Gastroesophageal sphincter (tissue), 4 donors: Measurements from ENCODE around the gene LDB1. TPM values are rescaled to one million over a fixed set of nuclear protein-coding genes. Genes with fewer than 3 reads are reported as not detected.

Source experiments
- ATAC-seq: fragments of 150-250 bp; one replicate; pipeline ENCODE4 v1.9.1; 2016; ENCODE audit warnings: mild to moderate bottlenecking, moderate library complexity
- H3K27ac ChIP-seq, 4 donors: fragments of 200-600 bp; sonication (generic) in 3 of 4; 1 replicate in 3 of 4; 2 replicates in 1 of 4; pipeline ENCODE4 v1.5.1; 2016 to 2019
- H3K27me3 ChIP-seq: fragments of 200-600 bp; sonication (generic); one replicate; pipeline ENCODE4 v1.5.1; 2019
- H3K36me3 ChIP-seq, 2 donors: fragments of 200-600 bp; sonication (generic); one replicate each; pipeline ENCODE4 v1.5.1; 2019; ENCODE audit warnings: control low read depth in 1 of 2
- H3K4me1 ChIP-seq, 3 donors: fragments of 200-600 bp; sonication (generic); 1 replicate in 2 of 3; 2 replicates in 1 of 3; pipeline ENCODE4 v1.5.1; 2016 to 2019; ENCODE audit warnings: control low read depth in 2 of 3
- H3K4me3 ChIP-seq, 2 donors: fragments of 200-600 bp; sonication (generic); one replicate each; pipeline ENCODE4 v1.5.1; 2019; ENCODE audit warnings: mild to moderate bottlenecking in 1 of 2, moderate library complexity in 1 of 2
- H3K9me3 ChIP-seq, 3 donors: fragments of 200-600 bp; sonication (generic); one replicate each; pipeline ENCODE4 v1.5.1; 2017 to 2019; ENCODE audit warnings: control low read depth in 2 of 3
- EP300 ChIP-seq: sonication (generic); formaldehyde crosslinking; IDR thresholded peaks from one replicate; pipeline ENCODE4 v1.6.1; 2017; ENCODE audit warnings: antibody characterized with exemption, mild to moderate bottlenecking
- POLR2A ChIP-seq, 2 donors: fragments of 450-650 bp; IDR thresholded peaks; one replicate each; pipeline ENCODE4 v1.6.1; 2017; ENCODE audit warnings: antibody characterized with exemption in 2 of 2, mild to moderate bottlenecking in 2 of 2, moderate library complexity in 1 of 2
- POLR2AphosphoS5 ChIP-seq: sonication (generic); formaldehyde crosslinking; IDR thresholded peaks from one replicate; pipeline ENCODE4 v1.6.1; 2017; ENCODE audit warnings: antibody characterized with exemption
- WGBS, 2 donors: methylation state at CpG; one replicate each; pipeline ENCODE4 v1.1.5; 2018; ENCODE audit warnings: low coverage in 1 of 2; 5-methylcytosine and 5-hydroxymethylcytosine counted together
- total RNA-seq, 4 donors: library from RNA; depleted of rRNA; stranded (reverse); fragments of >200 nt; gene quantifications; one replicate each; pipeline ENCODE4 v1.1.0, GENCODE V29; 2016
- TF ChIP-seq, protein P1 (sequence below), 4 experiments: fragments of 200-600 bp in 2 of 4; fragments of 450-650 bp in 2 of 4; sonication (generic) in 1 of 4; IDR thresholded peaks; one replicate each; pipeline ENCODE4 v1.5.1; 2017 to 2019; ENCODE audit warnings: antibody characterized with exemption in 4 of 4, mild to moderate bottlenecking in 2 of 4, moderate library complexity in 2 of 4

LDB1 gene
- total RNA-seq, 4 donors from 2014 or later = 43.7 to 92.0 (median 60.4) TPM

DNA sequence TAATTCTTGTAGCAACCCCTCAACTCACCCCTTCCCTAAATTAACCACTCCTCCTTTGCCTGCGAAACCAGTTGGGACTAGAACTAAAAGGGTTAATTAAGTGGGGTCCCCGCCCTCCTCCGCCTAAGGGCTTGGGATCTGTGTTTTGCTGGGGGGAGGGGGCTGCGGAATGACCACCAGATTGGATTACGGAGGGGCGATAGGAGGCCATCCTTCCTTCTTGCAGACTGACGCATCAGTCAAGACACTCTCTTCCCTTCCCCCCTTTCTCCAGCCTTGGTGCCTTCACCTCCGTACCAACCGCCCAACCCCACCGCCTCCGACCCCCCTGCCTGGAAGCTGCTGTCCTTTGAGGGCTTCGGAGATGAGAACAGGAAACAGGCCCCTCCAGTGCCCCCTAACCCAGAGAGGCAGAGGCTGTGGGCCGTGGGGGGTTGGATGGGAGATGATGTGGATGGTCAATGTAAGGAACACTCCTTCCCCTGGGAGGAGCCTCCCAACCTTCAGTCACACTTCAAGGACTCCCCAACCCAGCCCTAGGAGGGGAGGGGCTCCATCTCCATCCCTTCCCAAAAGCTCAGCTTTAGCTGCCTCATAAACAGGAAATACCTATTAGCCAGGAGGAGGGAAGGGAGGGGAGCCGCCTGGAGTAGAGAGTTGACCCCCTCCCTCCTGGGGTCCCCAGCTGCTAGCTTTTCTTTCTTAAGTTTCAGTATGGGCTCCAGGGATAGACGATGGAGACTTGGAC lies 997 bp upstream of the LDB1 start:
- H3K27ac ChIP-seq = peak overlapping the region; percentile 98 to 99 (median 99)
- no peaks in the 10 kb centered on the region for H3K27me3 ChIP-seq
- ATAC-seq = peak; percentile 61
- 2% methylated on average over 10 of the region's 15 CpGs; no CpG with 5 or more reads in 1 of the 2 donors for WGBS, 2 donors
- H3K36me3 ChIP-seq = no peaks in the 10 kb centered on the region
- H3K4me3 ChIP-seq = peak overlapping the region; percentile 69 to 93
- H3K9me3 ChIP-seq = no peaks in the 10 kb centered on the region
- peaks cover 2 to 58% (median 37%) of the 10 kb centered on the region in 3 donors for H3K4me1 ChIP-seq
- TF ChIP-seq, protein P1, sequence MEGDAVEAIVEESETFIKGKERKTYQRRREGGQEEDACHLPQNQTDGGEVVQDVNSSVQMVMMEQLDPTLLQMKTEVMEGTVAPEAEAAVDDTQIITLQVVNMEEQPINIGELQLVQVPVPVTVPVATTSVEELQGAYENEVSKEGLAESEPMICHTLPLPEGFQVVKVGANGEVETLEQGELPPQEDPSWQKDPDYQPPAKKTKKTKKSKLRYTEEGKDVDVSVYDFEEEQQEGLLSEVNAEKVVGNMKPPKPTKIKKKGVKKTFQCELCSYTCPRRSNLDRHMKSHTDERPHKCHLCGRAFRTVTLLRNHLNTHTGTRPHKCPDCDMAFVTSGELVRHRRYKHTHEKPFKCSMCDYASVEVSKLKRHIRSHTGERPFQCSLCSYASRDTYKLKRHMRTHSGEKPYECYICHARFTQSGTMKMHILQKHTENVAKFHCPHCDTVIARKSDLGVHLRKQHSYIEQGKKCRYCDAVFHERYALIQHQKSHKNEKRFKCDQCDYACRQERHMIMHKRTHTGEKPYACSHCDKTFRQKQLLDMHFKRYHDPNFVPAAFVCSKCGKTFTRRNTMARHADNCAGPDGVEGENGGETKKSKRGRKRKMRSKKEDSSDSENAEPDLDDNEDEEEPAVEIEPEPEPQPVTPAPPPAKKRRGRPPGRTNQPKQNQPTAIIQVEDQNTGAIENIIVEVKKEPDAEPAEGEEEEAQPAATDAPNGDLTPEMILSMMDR (IDR thresholded peaks at IDR 0.05) = no peak
- TF ChIP-seq POLR2A (IDR thresholded peaks at IDR 0.05) = peak; percentile 41 to 59
- TF ChIP-seq EP300 = no peak
- TF ChIP-seq POLR2AphosphoS5 = peak; percentile 56

DNA sequence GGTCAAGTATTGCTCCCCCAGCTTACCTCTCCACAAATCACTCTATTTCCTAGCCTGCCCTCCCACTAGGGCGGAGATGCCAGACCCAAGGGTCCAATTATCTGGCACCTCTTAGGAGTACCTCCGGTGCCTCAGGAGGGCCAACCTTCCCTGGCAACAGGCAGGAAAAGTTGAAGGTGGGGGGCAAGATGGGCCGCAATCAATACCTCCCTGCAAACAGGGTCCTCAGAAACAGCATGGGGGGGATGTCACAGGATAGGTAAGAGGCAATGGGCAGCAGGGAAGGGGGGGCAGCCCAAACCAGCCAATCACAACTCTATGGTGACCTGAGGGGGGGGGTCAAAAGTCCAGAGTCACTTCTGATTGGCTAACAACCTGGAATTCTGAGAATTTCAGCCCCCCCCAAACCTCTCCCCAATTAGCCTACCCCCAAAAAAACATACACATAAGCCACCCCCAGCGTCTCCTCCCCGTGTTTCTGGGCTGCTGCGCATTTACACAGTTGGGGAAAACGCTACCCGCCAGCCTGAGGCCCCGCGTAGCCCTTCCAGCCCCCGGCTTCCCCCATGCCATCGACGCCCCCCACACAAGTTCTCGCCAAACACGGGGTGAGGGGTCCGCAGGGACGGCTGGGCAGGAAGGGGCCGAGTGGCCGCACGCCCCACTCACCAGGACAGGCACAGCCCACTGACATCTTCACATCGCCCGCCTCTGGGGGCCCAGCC lies 589 bp downstream of the LDB1 start:
- Histone ChIP-seq H3K9me3 (no peaks in the 10 kb centered on the region), H3K4me1 (peaks cover 5 to 74% (median 48%) of the 10 kb centered on the region in 3 donors), H3K4me3 (peak overlapping the region; percentile 69 to 93), H3K27me3 (no peaks in the 10 kb centered on the region), H3K27ac (peak overlapping the region; percentile 98 to 99 (median 99)), H3K36me3 (no peaks in the 10 kb centered on the region)
- 0% methylated on average over 2 of the region's 22 CpGs; no CpG with 5 or more reads in 1 of the 2 donors for WGBS, 2 donors
- TF ChIP-seq, protein P1 (IDR thresholded peaks at IDR 0.05) = peak in 1 of 4 experiments; percentile 4
- no peak for TF ChIP-seq EP300
- peak; percentile 32 for TF ChIP-seq POLR2AphosphoS5
- peak in 1 of 2 donors; percentile 1 for TF ChIP-seq POLR2A (IDR thresholded peaks at IDR 0.05)
- ATAC-seq = peak; percentile 61

GRCh38 chr10:102118867-102119266 lies 1.3 kb downstream of the LDB1 start:
- no peaks in the 10 kb centered on the region for H3K27me3 ChIP-seq
- no peaks in the 10 kb centered on the region for H3K36me3 ChIP-seq
- H3K4me1 ChIP-seq = peaks cover 5 to 81% (median 53%) of the 10 kb centered on the region in 3 donors
- peak overlapping the region; percentile 69 to 93 for H3K4me3 ChIP-seq
- H3K9me3 ChIP-seq = no peaks in the 10 kb centered on the region
- no peak for TF ChIP-seq POLR2AphosphoS5
- TF ChIP-seq, protein P1 (IDR thresholded peaks at IDR 0.05) = no peak
- TF ChIP-seq POLR2A (IDR thresholded peaks at IDR 0.05) = no peak
- TF ChIP-seq EP300 = no peak
- no peak for ATAC-seq
- 30% methylated on average over 2 of the region's 6 CpGs; no CpG with 5 or more reads in 1 of the 2 donors for WGBS, 2 donors
- H3K27ac ChIP-seq = peak overlapping the region; percentile 98 to 99 (median 99)

- ATAC-seq = no peak
- Histone ChIP-seq H3K9me3 (no peaks in the 10 kb centered on the region), H3K27ac (peak overlapping the region; percentile 98 to 99 (median 99)), H3K36me3 (no peaks in the 10 kb centered on the region), H3K27me3 (no peaks in the 10 kb centered on the region), H3K4me3 (peak overlapping the region; percentile 12 to 69), H3K4me1 (peaks cover 5 to 86% (median 64%) of the 10 kb centered on the region in 3 donors)
- TF ChIP-seq, protein P1 (IDR thresholded peaks at IDR 0.05) = peak in 1 of 4 experiments; percentile 23
- TF ChIP-seq POLR2A (IDR thresholded peaks at IDR 0.05) (no peak), EP300 (no peak), POLR2AphosphoS5 (peak; percentile 55)
- WGBS, 2 donors = 0% methylated on average over 2 to 6 of the region's 12 CpGs
These were observed 2.6 kb downstream of the LDB1 start for GRCh38 chr10:102117391-102118159.
